Measurements from ENCODE around the gene RPS25. TPM values are rescaled to one million over a fixed set of nuclear protein-coding genes. Genes with fewer than 3 reads are reported as not detected.
"Not testable (repeated sequence)": the region's sequence is repeated elsewhere in the genome, so short reads cannot be mapped to it uniquely, and the experiment has no call there.

Gene RPS25
- polyA plus RNA-seq, 6 donors from 2014 or later: 3,707 to 5,692 (median 4,418) TPM

- Mint-ChIP-seq H3K27me3 (no peaks in the 10 kb centered on the region), H3K4me1 (peaks cover 23 to 43% (median 34%) of the 10 kb centered on the region in 3 donors), H3K36me3 (peaks cover 0 to 45% of the 10 kb centered on the region in 2 donors), H3K9me3 (no peaks in the 10 kb centered on the region), H3K27ac (peak overlapping the region in 4 of 6 donors; percentile 44 to 92 (median 60)), H3K4me3 (peak overlapping the region in 4 of 8 donors; percentile 38 to 78 (median 58))
- DNase-seq (peak; percentile 39), ATAC-seq (ENCODE audit: low read depth in 2 of 2) (peak; percentile 66 to 74)
These were observed 33.5 kb upstream of the RPS25 start for GRCh38 chr11:119051440-119052162.

GRCh38 chr11:119049081-119049480, 30.9 kb upstream of the RPS25 start:
- H3K4me1 Mint-ChIP-seq: peaks cover 11 to 23% (median 21%) of the 10 kb centered on the region in 3 donors
- DNase-seq: no peak
- no peak overlapping the region for H3K4me3 Mint-ChIP-seq
- no peaks in the 10 kb centered on the region for H3K9me3 Mint-ChIP-seq
- H3K36me3 Mint-ChIP-seq: peaks cover 0 to 51% of the 10 kb centered on the region in 2 donors
- H3K27me3 Mint-ChIP-seq: no peaks in the 10 kb centered on the region
- no peak for ATAC-seq (ENCODE audit: low read depth in 2 of 2)
- H3K27ac Mint-ChIP-seq: peak overlapping the region in 1 of 6 donors; percentile 57

- H3K9me3 Mint-ChIP-seq: no peaks in the 10 kb centered on the region
- H3K4me3 Mint-ChIP-seq: no peak overlapping the region
- DNase-seq (no peak), ATAC-seq (ENCODE audit: low read depth in 2 of 2) (no peak)
- peak overlapping the region in 2 of 6 donors; percentile 29 to 57 for H3K27ac Mint-ChIP-seq
- no peaks in the 10 kb centered on the region for H3K27me3 Mint-ChIP-seq
- H3K4me1 Mint-ChIP-seq: peaks cover 11 to 21% (median 20%) of the 10 kb centered on the region in 3 donors
- H3K36me3 Mint-ChIP-seq: peaks cover 0 to 48% of the 10 kb centered on the region in 2 donors
These were observed 30.5 kb upstream of the RPS25 start for GRCh38 chr11:119048644-119049043.

GRCh38 chr11:119047205-119047604, 29.1 kb upstream of the RPS25 start:
- peaks cover 0 to 33% of the 10 kb centered on the region in 2 donors for H3K36me3 Mint-ChIP-seq
- no peak for ATAC-seq (ENCODE audit: low read depth in 2 of 2)
- no peak overlapping the region for H3K27ac Mint-ChIP-seq
- no peak for DNase-seq
- peaks cover 4 to 15% (median 8%) of the 10 kb centered on the region in 3 donors for H3K4me1 Mint-ChIP-seq
- H3K9me3 Mint-ChIP-seq: no peaks in the 10 kb centered on the region
- no peak overlapping the region for H3K4me3 Mint-ChIP-seq
- H3K27me3 Mint-ChIP-seq: no peaks in the 10 kb centered on the region

GRCh38 chr11:119046489-119046888, 28.3 kb upstream of the RPS25 start:
- no peak for DNase-seq
- no peak overlapping the region for H3K27ac Mint-ChIP-seq
- ATAC-seq (ENCODE audit: low read depth in 2 of 2): no peak
- peaks cover 0 to 30% of the 10 kb centered on the region in 2 donors for H3K36me3 Mint-ChIP-seq
- H3K9me3 Mint-ChIP-seq: no peaks in the 10 kb centered on the region
- no peaks in the 10 kb centered on the region for H3K27me3 Mint-ChIP-seq
- peaks cover 0 to 8% (median 4%) of the 10 kb centered on the region in 3 donors for H3K4me1 Mint-ChIP-seq
- H3K4me3 Mint-ChIP-seq: no peak overlapping the region

DNA sequence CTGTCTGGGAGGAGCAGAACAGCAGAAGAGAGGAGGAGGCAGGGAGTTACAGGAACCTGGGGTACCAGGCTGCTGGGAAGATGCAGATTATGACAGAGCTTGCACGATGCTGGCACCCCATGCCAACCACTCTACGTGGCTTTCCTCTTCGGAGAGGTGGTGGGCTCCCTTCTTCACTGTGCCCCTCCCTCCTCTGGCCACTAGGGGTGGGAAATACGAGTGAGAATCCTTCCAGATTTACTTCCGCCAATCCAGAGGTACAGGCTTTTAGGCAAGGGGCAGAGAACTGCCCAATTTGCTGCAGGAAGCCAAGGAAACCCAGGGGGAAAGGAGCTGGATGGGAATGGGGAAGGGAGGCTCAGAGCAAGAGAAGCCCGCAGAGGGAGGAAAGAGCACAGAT, 26.6 kb upstream of the RPS25 start:
- ATAC-seq (ENCODE audit: low read depth in 2 of 2): no peak
- H3K4me3 Mint-ChIP-seq: no peak overlapping the region
- H3K9me3 Mint-ChIP-seq: no peaks in the 10 kb centered on the region
- peak overlapping the region in 1 of 6 donors; percentile 76 for H3K27ac Mint-ChIP-seq
- DNase-seq: no peak
- no peaks in the 10 kb centered on the region for H3K27me3 Mint-ChIP-seq
- H3K4me1 Mint-ChIP-seq: peaks cover 0 to 4% (median 2%) of the 10 kb centered on the region in 3 donors
- peaks cover 0 to 27% of the 10 kb centered on the region in 2 donors for H3K36me3 Mint-ChIP-seq

GRCh38 chr11:119042927-119043326, 24.8 kb upstream of the RPS25 start:
- Mint-ChIP-seq H3K9me3 (no peaks in the 10 kb centered on the region), H3K27me3 (no peaks in the 10 kb centered on the region), H3K4me1 (peaks cover 7 to 13% (median 12%) of the 10 kb centered on the region in 3 donors), H3K4me3 (no peak overlapping the region), H3K27ac (no peak overlapping the region), H3K36me3 (peaks cover 0 to 12% of the 10 kb centered on the region in 2 donors)
- no peak for DNase-seq
- no peak for ATAC-seq (ENCODE audit: low read depth in 2 of 2)

DNA sequence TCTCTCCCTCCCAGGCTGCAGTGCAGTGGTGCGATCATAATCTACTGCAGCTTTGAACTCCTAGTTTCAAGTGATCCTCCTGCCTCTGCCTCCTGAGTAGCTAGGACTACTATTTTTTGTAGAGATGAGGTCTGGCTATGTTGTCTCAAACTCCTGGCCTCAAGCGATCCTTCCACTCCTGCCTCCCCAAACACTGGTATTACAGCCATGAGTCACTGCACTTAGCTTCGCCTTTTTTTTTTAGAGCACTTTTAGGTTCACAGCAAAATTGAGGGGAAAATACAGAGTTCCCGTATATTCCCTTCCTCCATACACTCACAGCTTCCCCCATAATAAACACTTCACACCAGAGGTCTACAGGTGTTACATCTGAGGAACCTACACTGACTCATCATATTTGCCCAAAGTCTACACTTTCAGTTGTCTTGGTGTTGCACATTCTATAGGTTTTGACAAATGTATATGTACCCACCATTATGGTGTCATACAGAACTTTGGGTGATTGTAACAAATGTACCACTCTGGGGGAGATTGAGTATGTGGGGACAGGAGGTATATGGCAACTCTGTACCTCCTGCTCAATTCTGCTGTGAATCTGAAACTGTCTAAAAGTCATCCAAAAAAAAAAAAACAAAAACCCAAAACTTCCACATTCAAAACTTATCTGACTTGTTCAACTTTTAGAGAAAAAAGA, 23.8 kb upstream of the RPS25 start:
- Mint-ChIP-seq H3K4me1 (peaks cover 7 to 13% (median 12%) of the 10 kb centered on the region in 3 donors), H3K4me3 (no peak overlapping the region), H3K27me3 (no peaks in the 10 kb centered on the region), H3K36me3 (peaks cover 0 to 6% of the 10 kb centered on the region in 2 donors), H3K27ac (peak overlapping the region in 2 of 6 donors; percentile 44 to 72), H3K9me3 (no peaks in the 10 kb centered on the region)
- no peak for ATAC-seq (ENCODE audit: low read depth in 2 of 2)
- no peak for DNase-seq

DNA sequence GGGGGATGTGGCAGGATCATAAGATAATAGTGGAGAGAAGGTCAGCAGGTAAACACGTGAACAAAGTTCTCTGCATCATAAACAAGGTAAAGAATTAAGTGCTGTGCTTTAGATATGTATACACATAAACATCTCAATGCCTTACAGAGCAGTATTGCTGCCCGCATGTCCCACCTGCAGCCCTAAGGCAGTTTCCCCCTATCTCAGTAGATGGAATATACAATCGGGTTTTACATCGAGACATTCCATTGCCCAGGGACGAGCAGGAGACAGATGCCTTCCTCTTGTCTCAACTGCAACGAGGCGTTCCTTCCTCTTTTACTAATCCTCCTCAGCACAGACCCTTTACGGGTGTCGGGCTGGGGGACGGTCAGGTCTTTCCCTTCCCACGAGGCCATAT, 21.3 kb upstream of the RPS25 start:
- Mint-ChIP-seq H3K4me1 (peaks cover 7 to 13% (median 12%) of the 10 kb centered on the region in 3 donors), H3K27ac (peak overlapping the region in 2 of 6 donors; percentile 41 to 83), H3K4me3 (peak overlapping the region in 4 of 8 donors; percentile 1 to 50 (median 26))
- H3K27me3 Mint-ChIP-seq, H3K36me3 Mint-ChIP-seq, H3K9me3 Mint-ChIP-seq, DNase-seq: not testable (repeated sequence)
- peak in 1 of 2 donors; percentile 21 for ATAC-seq (ENCODE audit: low read depth in 2 of 2)

DNA sequence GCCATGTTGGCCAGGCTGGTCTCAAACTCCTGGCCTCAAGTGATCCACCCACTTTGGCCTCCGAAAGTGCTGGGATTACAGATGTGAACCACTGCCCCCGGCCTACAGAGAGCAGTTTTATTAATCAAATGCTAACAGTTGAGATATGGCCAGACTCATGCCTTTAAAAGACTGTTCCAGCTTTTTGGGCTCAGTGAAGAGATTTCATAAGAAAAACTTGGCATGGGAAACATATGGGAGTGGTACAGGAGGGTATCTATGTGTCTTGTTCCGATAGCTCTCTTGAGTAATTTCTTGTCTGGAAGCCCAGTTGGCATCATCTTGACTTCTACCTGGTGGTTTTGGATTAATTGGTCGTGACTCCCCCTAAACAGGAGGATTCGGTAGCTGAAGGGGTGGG, 20.7 kb upstream of the RPS25 start:
- Mint-ChIP-seq H3K9me3 (no peaks in the 10 kb centered on the region), H3K36me3 (no peaks in the 10 kb centered on the region), H3K27ac (peak overlapping the region in 1 of 6 donors; percentile 75), H3K4me3 (peak overlapping the region in 1 of 8 donors; percentile 1), H3K4me1 (peaks cover 7 to 13% (median 12%) of the 10 kb centered on the region in 3 donors), H3K27me3 (no peaks in the 10 kb centered on the region)
- no peak for ATAC-seq (ENCODE audit: low read depth in 2 of 2)
- DNase-seq: no peak

GRCh38 chr11:119034813-119035212, 16.7 kb upstream of the RPS25 start:
- DNase-seq (no peak), ATAC-seq (ENCODE audit: low read depth in 2 of 2) (no peak)
- H3K9me3 Mint-ChIP-seq: no peaks in the 10 kb centered on the region
- H3K27ac Mint-ChIP-seq: no peak overlapping the region
- no peaks in the 10 kb centered on the region for H3K27me3 Mint-ChIP-seq
- no peak overlapping the region for H3K4me3 Mint-ChIP-seq
- H3K36me3 Mint-ChIP-seq: no peaks in the 10 kb centered on the region
- peaks cover 8 to 17% (median 12%) of the 10 kb centered on the region in 3 donors for H3K4me1 Mint-ChIP-seq

DNA sequence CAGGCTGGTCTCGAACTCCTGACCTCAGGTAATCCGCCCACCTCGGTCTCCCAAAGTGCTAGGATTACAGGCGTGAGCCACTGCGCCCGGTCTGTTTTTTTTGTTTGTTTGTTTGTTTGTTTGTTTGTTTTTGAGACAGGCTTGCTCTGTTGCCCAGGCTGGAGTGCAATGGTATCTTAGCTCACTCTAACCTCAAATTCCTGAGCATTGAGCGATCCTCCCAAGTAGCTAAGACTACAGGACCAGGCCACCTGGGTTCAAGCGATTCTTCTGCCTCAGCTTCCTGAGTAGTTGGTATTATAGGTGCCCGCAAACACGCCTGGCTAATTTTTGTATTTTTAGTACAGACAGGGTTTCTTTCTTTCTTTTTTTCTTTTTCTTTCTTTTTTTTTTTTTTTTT, 15.3 kb upstream of the RPS25 start:
- not testable (repeated sequence) for DNase-seq; H3K9me3 Mint-ChIP-seq; H3K4me3 Mint-ChIP-seq; ATAC-seq (ENCODE audit: low read depth in 2 of 2); H3K27me3 Mint-ChIP-seq; H3K36me3 Mint-ChIP-seq; H3K27ac Mint-ChIP-seq
- peaks cover 9 to 18% (median 16%) of the 10 kb centered on the region in 3 donors for H3K4me1 Mint-ChIP-seq

GRCh38 chr11:119031912-119032280, 13.8 kb upstream of the RPS25 start:
- no peak for DNase-seq
- H3K4me3 Mint-ChIP-seq: peak overlapping the region in 4 of 8 donors; percentile 9 to 98 (median 50)
- no peak for ATAC-seq (ENCODE audit: low read depth in 2 of 2)
- H3K9me3 Mint-ChIP-seq: no peaks in the 10 kb centered on the region
- no peaks in the 10 kb centered on the region for H3K36me3 Mint-ChIP-seq
- H3K27ac Mint-ChIP-seq: peak overlapping the region in 1 of 6 donors; percentile 61
- H3K27me3 Mint-ChIP-seq: no peaks in the 10 kb centered on the region
- H3K4me1 Mint-ChIP-seq: peaks cover 9 to 21% (median 18%) of the 10 kb centered on the region in 3 donors
